Measurements from ENCODE around the gene EIF3I.

GRCh38 chr1:32194984-32195383 is 27.2 kb upstream of the EIF3I start:
- TF ChIP-seq, protein P1, sequence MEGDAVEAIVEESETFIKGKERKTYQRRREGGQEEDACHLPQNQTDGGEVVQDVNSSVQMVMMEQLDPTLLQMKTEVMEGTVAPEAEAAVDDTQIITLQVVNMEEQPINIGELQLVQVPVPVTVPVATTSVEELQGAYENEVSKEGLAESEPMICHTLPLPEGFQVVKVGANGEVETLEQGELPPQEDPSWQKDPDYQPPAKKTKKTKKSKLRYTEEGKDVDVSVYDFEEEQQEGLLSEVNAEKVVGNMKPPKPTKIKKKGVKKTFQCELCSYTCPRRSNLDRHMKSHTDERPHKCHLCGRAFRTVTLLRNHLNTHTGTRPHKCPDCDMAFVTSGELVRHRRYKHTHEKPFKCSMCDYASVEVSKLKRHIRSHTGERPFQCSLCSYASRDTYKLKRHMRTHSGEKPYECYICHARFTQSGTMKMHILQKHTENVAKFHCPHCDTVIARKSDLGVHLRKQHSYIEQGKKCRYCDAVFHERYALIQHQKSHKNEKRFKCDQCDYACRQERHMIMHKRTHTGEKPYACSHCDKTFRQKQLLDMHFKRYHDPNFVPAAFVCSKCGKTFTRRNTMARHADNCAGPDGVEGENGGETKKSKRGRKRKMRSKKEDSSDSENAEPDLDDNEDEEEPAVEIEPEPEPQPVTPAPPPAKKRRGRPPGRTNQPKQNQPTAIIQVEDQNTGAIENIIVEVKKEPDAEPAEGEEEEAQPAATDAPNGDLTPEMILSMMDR (IDR thresholded peaks at IDR 0.05): no peak
- no peak for TF ChIP-seq POLR2A (IDR thresholded peaks at IDR 0.05)
- no peak for TF ChIP-seq EP300 (IDR thresholded peaks at IDR 0.05)

Data from tibial nerve (tissue), 4 donors.